Measurements from ENCODE around the gene KCTD5. TPM values are rescaled to one million over a fixed set of nuclear protein-coding genes. Genes with fewer than 3 reads are reported as not detected.

Gene KCTD5
- total RNA-seq, 2 experiments from 2014 or later, result 24.0 to 26.2 TPM

GRCh38 chr16:2706611-2707311 lies 24.4 kb downstream of the KCTD5 start:
- Mint-ChIP-seq H3K27ac (no peak overlapping the region), H3K36me3 (ENCODE audit: low read depth) (peaks cover 6% of the 10 kb centered on the region), H3K27me3 (no peaks in the 10 kb centered on the region), H3K4me3 (no peak overlapping the region), H3K9me3 (ENCODE audit: low read depth) (no peaks in the 10 kb centered on the region), H3K4me1 (no peaks in the 10 kb centered on the region)
- ATAC-seq (no peak), DNase-seq (no peak)
- POLR2A ChIA-PET, result no interaction called here
- CTCF ChIA-PET, result no interaction called here
- intact Hi-C loops (cut with DNase I, micrococcal nuclease), result no loop called here

- Mint-ChIP-seq H3K36me3 (ENCODE audit: low read depth) (peaks cover 6% of the 10 kb centered on the region), H3K9me3 (ENCODE audit: low read depth) (no peaks in the 10 kb centered on the region), H3K27me3 (no peaks in the 10 kb centered on the region), H3K27ac (no peak overlapping the region), H3K4me1 (no peaks in the 10 kb centered on the region), H3K4me3 (no peak overlapping the region)
- ATAC-seq (no peak), DNase-seq (no peak)
- CTCF ChIA-PET, result interaction anchor here (0.7 kb wide), 1 partner anchor 146 kb away, joined by 3 read pairs; no protein-coding TSS in a partner anchor
- intact Hi-C loops (cut with DNase I, micrococcal nuclease), result no loop called here
- POLR2A ChIA-PET, result no interaction called here
Observed at GRCh38 chr16:2707368-2708289, 25.3 kb downstream of the KCTD5 start.

- ChIA-PET CTCF (interaction anchor here (0.7 to 0.9 kb wide), 2 partner anchors 145 to 270 kb away, joined by 3 read pairs; no protein-coding TSS in a partner anchor), POLR2A (no interaction called here)
- Mint-ChIP-seq H3K4me3 (no peak overlapping the region), H3K27ac (no peak overlapping the region), H3K4me1 (no peaks in the 10 kb centered on the region), H3K36me3 (ENCODE audit: low read depth) (peaks cover 6% of the 10 kb centered on the region), H3K27me3 (no peaks in the 10 kb centered on the region), H3K9me3 (ENCODE audit: low read depth) (no peaks in the 10 kb centered on the region)
- intact Hi-C loops (cut with DNase I, micrococcal nuclease), result no loop called here
- ATAC-seq (no peak), DNase-seq (no peak)
Observed at GRCh38 chr16:2708290-2708639, 25.9 kb downstream of the KCTD5 start.

- DNase-seq (no peak), ATAC-seq (no peak)
- CTCF ChIA-PET, result interaction anchor here (0.9 kb wide), 1 partner anchor 269 kb away, joined by 3 read pairs; no protein-coding TSS in a partner anchor
- POLR2A ChIA-PET, result no interaction called here
- Mint-ChIP-seq H3K4me3 (no peak overlapping the region), H3K27me3 (no peaks in the 10 kb centered on the region), H3K36me3 (ENCODE audit: low read depth) (peaks cover 6% of the 10 kb centered on the region), H3K4me1 (no peaks in the 10 kb centered on the region), H3K27ac (no peak overlapping the region), H3K9me3 (ENCODE audit: low read depth) (no peaks in the 10 kb centered on the region)
- intact Hi-C loops (cut with DNase I, micrococcal nuclease), result no loop called here
Observed at GRCh38 chr16:2708955-2709587, 26.7 kb downstream of the KCTD5 start.

GRCh38 chr16:2709588-2709984 lies 27.3 kb downstream of the KCTD5 start:
- intact Hi-C loops (cut with DNase I, micrococcal nuclease), result no loop called here

GRCh38 chr16:2710021-2710710 lies 27.8 kb downstream of the KCTD5 start:
- ATAC-seq, result no peak
- ChIA-PET POLR2A (interaction anchor here (0.6 kb wide), 1 partner anchor 11 kb away, joined by 3 read pairs; no protein-coding TSS in a partner anchor), CTCF (no interaction called here)
- Mint-ChIP-seq H3K4me3 (no peak overlapping the region), H3K27me3 (no peaks in the 10 kb centered on the region), H3K36me3 (ENCODE audit: low read depth) (peaks cover 6% of the 10 kb centered on the region), H3K4me1 (peaks cover 4% of the 10 kb centered on the region), H3K9me3 (ENCODE audit: low read depth) (no peaks in the 10 kb centered on the region), H3K27ac (no peak overlapping the region)
- intact Hi-C loops (cut with DNase I, micrococcal nuclease), result no loop called here
- no peak for DNase-seq

More at GRCh38 chr16:2709588-2709984, 27.3 kb downstream of the KCTD5 start:
- ATAC-seq, result no peak
- no peak for DNase-seq
- Mint-ChIP-seq H3K4me1 (no peaks in the 10 kb centered on the region), H3K36me3 (ENCODE audit: low read depth) (peaks cover 6% of the 10 kb centered on the region), H3K4me3 (no peak overlapping the region), H3K27me3 (no peaks in the 10 kb centered on the region), H3K9me3 (ENCODE audit: low read depth) (no peaks in the 10 kb centered on the region), H3K27ac (no peak overlapping the region)
- POLR2A ChIA-PET, result no interaction called here
- CTCF ChIA-PET, result no interaction called here

GRCh38 chr16:2710711-2711231 lies 28.4 kb downstream of the KCTD5 start:
- no peak overlapping the region for H3K4me3 Mint-ChIP-seq
- H3K36me3 Mint-ChIP-seq (ENCODE audit: low read depth), result peaks cover 6% of the 10 kb centered on the region
- H3K9me3 Mint-ChIP-seq (ENCODE audit: low read depth), result no peaks in the 10 kb centered on the region
- ATAC-seq (no peak), DNase-seq (no peak)
- H3K27me3 Mint-ChIP-seq, result no peaks in the 10 kb centered on the region
- intact Hi-C loops (cut with DNase I, micrococcal nuclease), result no loop called here
- no peak overlapping the region for H3K27ac Mint-ChIP-seq
- H3K4me1 Mint-ChIP-seq, result peaks cover 4% of the 10 kb centered on the region
- ChIA-PET POLR2A (interaction anchor here (0.6 kb wide), 1 partner anchor 11 kb away, joined by 3 read pairs; no protein-coding TSS in a partner anchor), CTCF (no interaction called here)

GRCh38 chr16:2711370-2712062 lies 29.2 kb downstream of the KCTD5 start:
- intact Hi-C loops (cut with DNase I, micrococcal nuclease), result no loop called here
- POLR2A ChIA-PET, result no interaction called here
- ATAC-seq (no peak), DNase-seq (no peak)
- Mint-ChIP-seq H3K36me3 (ENCODE audit: low read depth) (peaks cover 6% of the 10 kb centered on the region), H3K4me3 (no peak overlapping the region), H3K4me1 (peaks cover 4% of the 10 kb centered on the region), H3K27ac (no peak overlapping the region), H3K9me3 (ENCODE audit: low read depth) (no peaks in the 10 kb centered on the region), H3K27me3 (no peaks in the 10 kb centered on the region)
- CTCF ChIA-PET, result no interaction called here

- H3K27me3 Mint-ChIP-seq, result no peaks in the 10 kb centered on the region
- intact Hi-C loops (cut with DNase I, micrococcal nuclease), result no loop called here
- peaks cover 6% of the 10 kb centered on the region for H3K36me3 Mint-ChIP-seq (ENCODE audit: low read depth)
- no peak for DNase-seq
- peaks cover 4% of the 10 kb centered on the region for H3K4me1 Mint-ChIP-seq
- ChIA-PET CTCF (no interaction called here), POLR2A (no interaction called here)
- no peak overlapping the region for H3K4me3 Mint-ChIP-seq
- H3K27ac Mint-ChIP-seq, result no peak overlapping the region
- ATAC-seq, result no peak
- no peaks in the 10 kb centered on the region for H3K9me3 Mint-ChIP-seq (ENCODE audit: low read depth)
Observed at GRCh38 chr16:2712063-2712441, 29.7 kb downstream of the KCTD5 start.

GRCh38 chr16:2712546-2712945 lies 30.2 kb downstream of the KCTD5 start:
- no peak overlapping the region for H3K27ac Mint-ChIP-seq
- H3K4me3 Mint-ChIP-seq, result no peak overlapping the region
- H3K27me3 Mint-ChIP-seq, result no peaks in the 10 kb centered on the region
- intact Hi-C loops (cut with DNase I, micrococcal nuclease), result no loop called here
- DNase-seq, result no peak
- no peak for ATAC-seq
- POLR2A ChIA-PET, result no interaction called here
- peaks cover 4% of the 10 kb centered on the region for H3K4me1 Mint-ChIP-seq
- H3K36me3 Mint-ChIP-seq (ENCODE audit: low read depth), result peaks cover 6% of the 10 kb centered on the region
- CTCF ChIA-PET, result no interaction called here
- no peaks in the 10 kb centered on the region for H3K9me3 Mint-ChIP-seq (ENCODE audit: low read depth)

- POLR2A ChIA-PET, result interaction anchor here (0.6 kb wide), 1 partner anchor 558 kb away, joined by 3 read pairs; the partner anchor contains the start of gene TRAF7
- Mint-ChIP-seq H3K9me3 (ENCODE audit: low read depth) (no peaks in the 10 kb centered on the region), H3K27me3 (no peaks in the 10 kb centered on the region), H3K27ac (no peak overlapping the region), H3K4me3 (no peak overlapping the region), H3K36me3 (ENCODE audit: low read depth) (no peaks in the 10 kb centered on the region), H3K4me1 (peaks cover 4% of the 10 kb centered on the region)
- intact Hi-C loops (cut with DNase I, micrococcal nuclease), result no loop called here
- CTCF ChIA-PET, result no interaction called here
- no peak for DNase-seq
- ATAC-seq, result no peak
Observed at GRCh38 chr16:2713523-2713922, 31.2 kb downstream of the KCTD5 start.

Measured in activated CD4-positive, alpha-beta T cell treated with anti-CD3 and anti-CD28 coated beads for 36 hours (primary cell).